HCT116 (cell line): ENCODE measurements around the gene LDAH. TPM values are rescaled to one million over a fixed set of nuclear protein-coding genes. Genes with fewer than 3 reads are reported as not detected.

Source experiments
- ATAC-seq: fragments of 200-7000 bp; cut with Tn5 transposase; 2 replicates; pipeline ENCODE4 v1.9.1; 2020; ENCODE audit warnings: mild to moderate bottlenecking, moderate library complexity
- BruUV-seq: library from RNA; stranded (reverse); fragments of 400-500 nt; replicated peaks from 2 replicates; lab custom pipeline; 2021; lab: Mats Ljungman, UMichigan
- CTCF ChIA-PET: fragments of 300-600 bp; sonication (Branson Sonifier 250); formaldehyde crosslinking; loops from one replicate; lab custom pipeline; 2021; ENCODE audit warnings: antibody characterized with exemption; lab: Charles Lee
- POLR2A ChIA-PET: fragments of 300-600, 350-600 bp; sonication (Branson Sonifier 250); formaldehyde crosslinking; loops from one replicate; lab custom pipeline; 2021; ENCODE audit warnings: antibody characterized with exemption; lab: Charles Lee
- RAD21 ChIA-PET, 2 experiments: fragments of 300-600 bp; sonication (Branson Sonifier 250); formaldehyde crosslinking; loops; one replicate each; lab custom pipeline; 2023; ENCODE audit warnings: low total read pairs in 2 of 2; ENCODE audit not compliant: uncharacterized antibody in 2 of 2, unreplicated experiment in 2 of 2, low non-redundant PET in 1 of 2; lab: Charles Lee
- DNase-seq: peaks from one replicate; pipeline ENCODE4 v3.0.0-alpha.2; 2010; ENCODE audit warnings: low read depth, low spot score
- H2AFZ ChIP-seq: fragments of 200-600 bp; shearing (Covaris generic), sonication (generic); 2 replicates; pipeline ENCODE4 v1.6.1; 2017; ENCODE audit warnings: low read depth, mixed run types, mixed read lengths, antibody characterized with exemption, low read length; ENCODE audit not compliant: poor library complexity, severe bottlenecking
- H3K27ac ChIP-seq: 2 replicates; pipeline ENCODE4 v1.5.1; 2012; ENCODE audit warnings: low read depth, low read length
- H3K27me3 ChIP-seq: fragments of 200-600 bp; sonication (generic); 2 replicates; pipeline ENCODE4 v1.6.1; 2016; ENCODE audit warnings: mixed run types, low read length, mixed read lengths; ENCODE audit not compliant: insufficient read depth
- H3K36me3 ChIP-seq, 2 experiments: fragments of 200-500 bp in 1 of 2; fragments of 200-600 bp in 1 of 2; sonication (Bioruptor generic) in 1 of 2; sonication (generic) in 1 of 2; 2 replicates each; pipeline versions ENCODE4 v1.5.1 to v1.6.1; 2014 to 2016; ENCODE audit warnings: low read length in 2 of 2, inconsistent platforms in 1 of 2, mixed read lengths in 1 of 2, mixed run types in 1 of 2; ENCODE audit not compliant: insufficient read depth in 2 of 2, control insufficient read depth in 1 of 2
- H3K4me1 ChIP-seq, 2 experiments: fragments of 200-600 bp in 1 of 2; sonication (generic) in 1 of 2; 2 replicates each; pipeline versions ENCODE4 v1.5.1 to v1.6.1; 2012 to 2017; ENCODE audit warnings: low read length in 2 of 2, inconsistent platforms in 1 of 2, mild to moderate bottlenecking in 1 of 2, mixed read lengths in 1 of 2, mixed run types in 1 of 2, moderate library complexity in 1 of 2; ENCODE audit not compliant: insufficient read depth in 2 of 2, control insufficient read depth in 1 of 2
- H3K4me2 ChIP-seq: fragments of 200-600 bp; sonication (generic); 2 replicates; pipeline ENCODE4 v1.6.1; 2017; ENCODE audit warnings: mixed run types, low read length, mixed read lengths
- H3K4me3 ChIP-seq, 2 experiments: fragments of 200-600 bp in 1 of 2; sonication (generic) in 1 of 2; replicated peaks in 1 of 2; 2 replicates each; pipeline ENCODE4 v1.5.1; 2011 to 2016; ENCODE audit warnings: low read length in 2 of 2, control low read depth in 1 of 2, low read depth in 1 of 2, mild to moderate bottlenecking in 1 of 2, mixed read lengths in 1 of 2, mixed run types in 1 of 2
- H3K79me2 ChIP-seq: fragments of 200-600 bp; sonication (generic); 2 replicates; pipeline ENCODE4 v1.6.1; 2017; ENCODE audit warnings: mild to moderate bottlenecking, mixed run types, low read length, moderate library complexity, mixed read lengths; ENCODE audit not compliant: insufficient read depth
- H3K9ac ChIP-seq: fragments of 200-600 bp; sonication (generic); 2 replicates; pipeline ENCODE4 v1.6.1; 2016; ENCODE audit warnings: low read length, mixed read lengths
- H3K9me2 ChIP-seq: fragments of 200-600 bp; sonication (generic), shearing (Covaris generic); 2 replicates; pipeline ENCODE4 v1.6.1; 2017; ENCODE audit warnings: mixed run types, mild to moderate bottlenecking, moderate library complexity; ENCODE audit not compliant: insufficient read depth
- H3K9me3 ChIP-seq, 2 experiments: fragments of 200-500 bp in 1 of 2; fragments of 200-600 bp in 1 of 2; sonication (Bioruptor generic) in 1 of 2; sonication (generic) in 1 of 2; 2 replicates each; pipeline ENCODE4 v1.6.1; 2014 to 2017; ENCODE audit warnings: low read length in 2 of 2, mixed read lengths in 2 of 2, inconsistent platforms in 1 of 2, low read depth in 1 of 2, mild to moderate bottlenecking in 1 of 2, mixed run types in 1 of 2, moderate library complexity in 1 of 2; ENCODE audit not compliant: control insufficient read depth in 1 of 2, insufficient read depth in 1 of 2
- H4K20me1 ChIP-seq: fragments of 200-600 bp; sonication (generic), shearing (Covaris generic); 2 replicates; pipeline ENCODE4 v1.6.1; 2017; ENCODE audit warnings: mixed run types, mild to moderate bottlenecking, moderate library complexity; ENCODE audit not compliant: insufficient read depth
- CBX3 ChIP-seq: IDR thresholded peaks from 2 replicates; pipeline ENCODE4 v1.6.1; 2012; ENCODE audit warnings: low read depth
- CEBPB ChIP-seq: IDR thresholded peaks from 2 replicates; pipeline ENCODE4 v1.6.1; 2012; ENCODE audit warnings: low read depth
- ELF1 ChIP-seq: IDR thresholded peaks from 2 replicates; pipeline ENCODE4 v1.6.1; 2012; ENCODE audit warnings: low read depth, borderline replicate concordance
- EZH2phosphoT487 ChIP-seq: fragments of 200-600 bp; IDR thresholded peaks from 2 replicates; pipeline ENCODE4 v1.6.1; 2018; ENCODE audit warnings: antibody characterized with exemption, borderline replicate concordance
- FOSL1 ChIP-seq: IDR thresholded peaks from 2 replicates; pipeline ENCODE4 v1.6.1; 2012; ENCODE audit warnings: low read depth
- MAX ChIP-seq: IDR thresholded peaks from 2 replicates; pipeline ENCODE4 v1.6.1; 2012
- POLR2A ChIP-seq: IDR thresholded peaks from 2 replicates; pipeline ENCODE4 v1.7.0; 2011; ENCODE audit warnings: borderline replicate concordance; ENCODE audit not compliant: insufficient read depth, insufficient read length; ENCODE audit errors: extremely low read depth
- RAD21 ChIP-seq: IDR thresholded peaks from 2 replicates; pipeline ENCODE4 v1.6.1; 2012; ENCODE audit warnings: low read depth, mild to moderate bottlenecking
- REST ChIP-seq: IDR thresholded peaks from 2 replicates; pipeline ENCODE4 v1.6.1; 2012; ENCODE audit warnings: low read depth
- SIN3A ChIP-seq: IDR thresholded peaks from 2 replicates; pipeline ENCODE4 v1.6.1; 2012; ENCODE audit warnings: low read depth
- SP1 ChIP-seq: IDR thresholded peaks from 2 replicates; pipeline ENCODE4 v1.6.1; 2012; ENCODE audit warnings: low read depth
- TCF7L2 ChIP-seq: IDR thresholded peaks from 2 replicates; pipeline ENCODE4 v1.7.0; 2011; ENCODE audit warnings: borderline replicate concordance, inconsistent platforms; ENCODE audit not compliant: insufficient read depth, insufficient read length; ENCODE audit errors: extremely low read depth
- YY1 ChIP-seq: IDR thresholded peaks from 2 replicates; pipeline ENCODE4 v1.6.1; 2011; ENCODE audit warnings: low read length, low read depth, moderate library complexity, mild to moderate bottlenecking; ENCODE audit not compliant: insufficient replicate concordance; ENCODE audit errors: extremely low read depth
- ZBTB33 ChIP-seq: IDR thresholded peaks from 2 replicates; pipeline ENCODE4 v1.6.1; 2011; ENCODE audit warnings: mild to moderate bottlenecking, low read length, moderate library complexity; ENCODE audit not compliant: insufficient replicate concordance; ENCODE audit errors: extremely low read depth
- intact Hi-C: fragments of 100-400 bp; cut with micrococcal nuclease; formaldehyde crosslinking; loops from 2 replicates; pipeline ENCODE4 v1.10.0; 2022
- total RNA-seq: library from RNA; stranded (reverse); gene quantifications from one replicate; pipeline ENCODE4 v1.2.1, GENCODE V29; 2021; ENCODE audit not compliant: unreplicated experiment
- TF ChIP-seq, protein P1 (sequence below), 3 experiments: fragments of 200-600 bp in 1 of 3; sonication (generic) in 1 of 3; IDR thresholded peaks in 2 of 3; conservative IDR thresholded peaks in 1 of 3; 2 replicates each; pipeline ENCODE4 v1.5.1; 2012 to 2017; ENCODE audit warnings: low read depth in 2 of 3, low read length in 2 of 3, antibody characterized with exemption in 1 of 3, borderline replicate concordance in 1 of 3, control low read depth in 1 of 3, mild to moderate bottlenecking in 1 of 3, mixed read lengths in 1 of 3, mixed run types in 1 of 3, moderate library complexity in 1 of 3; ENCODE audit not compliant: insufficient read depth in 1 of 3

LDAH gene
- total RNA-seq, 1 experiment from 2014 or later, result 25.7 TPM

DNA sequence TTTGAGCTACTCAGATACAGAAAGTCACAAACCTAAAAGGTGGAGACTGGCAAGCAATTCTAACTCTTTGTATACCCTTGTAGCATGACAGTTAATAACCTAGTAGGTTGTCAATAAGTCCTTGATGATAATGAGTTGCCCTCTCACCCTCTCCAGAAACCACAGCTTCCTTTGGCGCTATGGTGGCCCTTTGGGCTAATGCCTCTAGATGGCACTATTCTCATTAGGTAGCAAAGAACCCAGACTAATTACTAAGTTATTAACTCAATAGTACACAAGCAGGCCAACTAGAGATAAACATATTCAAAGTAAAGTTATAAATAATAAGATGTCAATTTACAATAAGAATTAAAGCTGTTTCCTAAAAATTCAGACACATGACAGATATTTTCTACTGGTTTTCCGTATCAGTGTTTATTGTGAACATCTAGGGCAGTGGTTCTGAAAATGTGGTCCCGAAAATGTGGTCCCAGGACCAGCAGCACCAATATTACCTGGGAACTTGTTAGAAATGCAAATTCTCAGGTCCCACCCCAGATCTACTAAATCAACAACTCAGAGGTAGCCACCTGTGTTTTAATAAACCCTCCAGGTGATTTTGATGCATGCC lies 41.1 kb downstream of the LDAH start:
- Histone ChIP-seq H3K27me3 (no peaks in the 10 kb centered on the region), H2AFZ (no peak overlapping the region), H3K36me3 (no peaks in the 10 kb centered on the region), H3K4me1 (no peaks in the 10 kb centered on the region), H4K20me1 (0 out of 2 replicates have a peak, but pooled peaks cover 3% of the 10 kb centered on the region), H3K27ac (no peak overlapping the region), H3K9me3 (no peaks in the 10 kb centered on the region), H3K79me2 (no peaks in the 10 kb centered on the region), H3K9me2 (no peaks in the 10 kb centered on the region)
- DNase-seq (no peak), ATAC-seq (peak; percentile 86)
- intact Hi-C loops, result loop anchor here (1.0 to 5.0 kb wide), 2 partner anchors 182 to 241 kb away; no protein-coding TSS in a partner anchor
- no TSS peak for BruUV-seq
- ChIA-PET CTCF (interaction anchor here (0.6 to 2.5 kb wide), 17 partner anchors 9 to 336 kb away, joined by 3 to 38 read pairs (median 4); no protein-coding TSS in a partner anchor), POLR2A (no interaction called here)
- TF ChIP-seq RAD21 (peak; percentile 66), CEBPB (no peak), SP1 (no peak), FOSL1 (no peak), REST (no peak), TCF7L2 (no peak), ELF1 (no peak), EZH2phosphoT487 (no peak), ZBTB33 (no peak), MAX (no peak), CBX3 (no peak), YY1 (no peak), POLR2A (no peak), SIN3A (no peak)
- TF ChIP-seq, protein P1, sequence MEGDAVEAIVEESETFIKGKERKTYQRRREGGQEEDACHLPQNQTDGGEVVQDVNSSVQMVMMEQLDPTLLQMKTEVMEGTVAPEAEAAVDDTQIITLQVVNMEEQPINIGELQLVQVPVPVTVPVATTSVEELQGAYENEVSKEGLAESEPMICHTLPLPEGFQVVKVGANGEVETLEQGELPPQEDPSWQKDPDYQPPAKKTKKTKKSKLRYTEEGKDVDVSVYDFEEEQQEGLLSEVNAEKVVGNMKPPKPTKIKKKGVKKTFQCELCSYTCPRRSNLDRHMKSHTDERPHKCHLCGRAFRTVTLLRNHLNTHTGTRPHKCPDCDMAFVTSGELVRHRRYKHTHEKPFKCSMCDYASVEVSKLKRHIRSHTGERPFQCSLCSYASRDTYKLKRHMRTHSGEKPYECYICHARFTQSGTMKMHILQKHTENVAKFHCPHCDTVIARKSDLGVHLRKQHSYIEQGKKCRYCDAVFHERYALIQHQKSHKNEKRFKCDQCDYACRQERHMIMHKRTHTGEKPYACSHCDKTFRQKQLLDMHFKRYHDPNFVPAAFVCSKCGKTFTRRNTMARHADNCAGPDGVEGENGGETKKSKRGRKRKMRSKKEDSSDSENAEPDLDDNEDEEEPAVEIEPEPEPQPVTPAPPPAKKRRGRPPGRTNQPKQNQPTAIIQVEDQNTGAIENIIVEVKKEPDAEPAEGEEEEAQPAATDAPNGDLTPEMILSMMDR (IDR thresholded peaks at IDR 0.05 in 2 of 3, conservative IDR thresholded peaks at IDR 0.05 in 1 of 3; ENCODE audit: borderline replicate concordance in 1 of 3, insufficient read depth in 1 of 3, low read depth in 2 of 3, low read length in 2 of 3), result peak; percentile 59 to 82 (median 81)
- TF ChIP-seq, all 23 proteins: peak for 2
- Histone ChIP-seq H3K9ac (no peak overlapping the region), H3K4me2 (no peak overlapping the region), H3K4me3 (no peak overlapping the region)
- RAD21 ChIA-PET, result interaction anchor here in 1 of 2 experiments (0.7 kb wide), 1 partner anchor 181 kb away, joined by 4 read pairs; no protein-coding TSS in a partner anchor
